Right lobe of liver (tissue), 4 donors: Measurements from ENCODE around the gene ERN1.

Experiments used
- CTCF ChIP-seq, 4 donors: fragments of 200-600 bp in 3 of 4; fragments of 450-650 bp in 1 of 4; IDR thresholded peaks; one replicate each; pipeline versions ENCODE4 v1.5.1 to v1.8.0; 2016 to 2022; ENCODE audit warnings: antibody characterized with exemption in 4 of 4, mild to moderate bottlenecking in 2 of 4
- POLR2A ChIP-seq: fragments of 450-650 bp; IDR thresholded peaks from one replicate; pipeline ENCODE4 v1.6.1; 2017; ENCODE audit warnings: antibody characterized with exemption, mild to moderate bottlenecking
- donor health status: DM: no; HTN: no; CAD: no.
- donor health status: DM: no; HTN: no; CAD: no.
- donor health status: DM: no; HTN: yes; CAD: no.

DNA sequence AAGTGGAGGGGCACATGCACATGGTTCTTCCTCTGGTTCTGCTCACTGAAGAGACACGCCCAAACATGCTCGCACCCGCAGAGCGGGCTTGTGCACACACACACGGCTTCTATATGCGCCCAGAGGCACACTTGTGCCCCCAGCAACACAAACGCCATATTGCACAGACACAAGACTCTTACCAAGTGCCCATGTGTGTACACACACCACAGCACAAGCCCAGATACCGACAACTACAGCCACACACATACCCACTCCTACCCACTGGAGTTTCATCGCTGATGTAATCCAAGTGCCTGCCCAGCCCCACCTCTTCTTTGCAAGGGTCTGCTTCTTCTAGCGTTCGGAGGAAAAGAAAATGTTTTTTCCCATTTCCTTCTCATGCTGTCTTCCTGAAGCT is 138.3 kb downstream of the ERN1 start:
- TF ChIP-seq POLR2A (no peak), CTCF (IDR thresholded peaks at IDR 0.05) (no peak)
